ENCODE results near the gene KCNMA1.

DNA sequence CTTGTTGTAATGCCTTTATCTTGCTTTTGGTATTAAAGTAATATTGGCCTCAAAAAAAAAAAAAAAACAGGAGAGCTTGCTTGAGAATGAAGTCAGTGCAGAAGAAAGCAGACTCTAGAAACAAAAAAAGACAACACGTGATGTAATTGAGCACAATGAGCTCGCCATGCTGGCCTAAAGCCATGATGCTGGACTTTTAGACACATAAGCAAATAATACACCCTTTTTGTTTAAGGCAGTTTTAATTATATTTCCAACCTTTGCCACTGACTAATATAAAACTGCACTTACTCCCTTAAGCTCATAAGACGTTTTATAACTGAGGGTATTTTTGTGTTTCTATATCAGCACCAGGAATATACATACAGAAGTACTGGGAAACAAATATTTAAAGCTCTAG lies 798.3 kb downstream of the KCNMA1 start:
- TF ChIP-seq, protein P1, sequence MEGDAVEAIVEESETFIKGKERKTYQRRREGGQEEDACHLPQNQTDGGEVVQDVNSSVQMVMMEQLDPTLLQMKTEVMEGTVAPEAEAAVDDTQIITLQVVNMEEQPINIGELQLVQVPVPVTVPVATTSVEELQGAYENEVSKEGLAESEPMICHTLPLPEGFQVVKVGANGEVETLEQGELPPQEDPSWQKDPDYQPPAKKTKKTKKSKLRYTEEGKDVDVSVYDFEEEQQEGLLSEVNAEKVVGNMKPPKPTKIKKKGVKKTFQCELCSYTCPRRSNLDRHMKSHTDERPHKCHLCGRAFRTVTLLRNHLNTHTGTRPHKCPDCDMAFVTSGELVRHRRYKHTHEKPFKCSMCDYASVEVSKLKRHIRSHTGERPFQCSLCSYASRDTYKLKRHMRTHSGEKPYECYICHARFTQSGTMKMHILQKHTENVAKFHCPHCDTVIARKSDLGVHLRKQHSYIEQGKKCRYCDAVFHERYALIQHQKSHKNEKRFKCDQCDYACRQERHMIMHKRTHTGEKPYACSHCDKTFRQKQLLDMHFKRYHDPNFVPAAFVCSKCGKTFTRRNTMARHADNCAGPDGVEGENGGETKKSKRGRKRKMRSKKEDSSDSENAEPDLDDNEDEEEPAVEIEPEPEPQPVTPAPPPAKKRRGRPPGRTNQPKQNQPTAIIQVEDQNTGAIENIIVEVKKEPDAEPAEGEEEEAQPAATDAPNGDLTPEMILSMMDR (IDR thresholded peaks at IDR 0.05), result no peak
- TF ChIP-seq EP300 (IDR thresholded peaks at IDR 0.05), result no peak
- TF ChIP-seq POLR2A (IDR thresholded peaks at IDR 0.05), result no peak
